HG03159 (cell line): Measurements from ENCODE around the gene RPS6KA4.

Source experiments
- ATAC-seq: cut with Tn5 transposase; IDR thresholded peaks from one replicate; pipeline ENCODE4 v1.9.1; 2021; ENCODE audit warnings: mild to moderate bottlenecking, moderate library complexity; ENCODE audit not compliant: unreplicated experiment

RPS6KA4 gene

GRCh38 chr11:64344787-64345186 lies 14.2 kb upstream of the RPS6KA4 start:
- no peak for ATAC-seq

- ATAC-seq: no peak
Observed at GRCh38 chr11:64347193-64347867, 11.6 kb upstream of the RPS6KA4 start.

- ATAC-seq: no peak
Observed at GRCh38 chr11:64348383-64349024, 10.5 kb upstream of the RPS6KA4 start.

GRCh38 chr11:64349025-64349387 lies 10.0 kb upstream of the RPS6KA4 start:
- no peak for ATAC-seq

- no peak for ATAC-seq
Observed at GRCh38 chr11:64349404-64349803, 9.6 kb upstream of the RPS6KA4 start.

GRCh38 chr11:64351136-64351631 lies 7.8 kb upstream of the RPS6KA4 start:
- no peak for ATAC-seq

GRCh38 chr11:64352099-64352994 lies 6.6 kb upstream of the RPS6KA4 start:
- no peak for ATAC-seq

- no peak for ATAC-seq
Observed at GRCh38 chr11:64352995-64353714, 5.8 kb upstream of the RPS6KA4 start.

GRCh38 chr11:64353715-64354506 lies 5.1 kb upstream of the RPS6KA4 start:
- no peak for ATAC-seq

- no peak for ATAC-seq
Observed at GRCh38 chr11:64355078-64355940, 3.7 kb upstream of the RPS6KA4 start.

- ATAC-seq: no peak
Observed at GRCh38 chr11:64356498-64357411, 2.2 kb upstream of the RPS6KA4 start.

GRCh38 chr11:64357446-64357845 lies 1.5 kb upstream of the RPS6KA4 start:
- ATAC-seq: no peak

- no peak for ATAC-seq
Observed at GRCh38 chr11:64357904-64358535, 942 bp upstream of the RPS6KA4 start.

- no peak for ATAC-seq
Observed at GRCh38 chr11:64358536-64358906, 441 bp upstream of the RPS6KA4 start.

- ATAC-seq: no peak
Observed at GRCh38 chr11:64359712-64360445, 917 bp downstream of the RPS6KA4 start.

GRCh38 chr11:64360448-64360921 lies 1.5 kb downstream of the RPS6KA4 start:
- ATAC-seq: no peak

- ATAC-seq: no peak
Observed at GRCh38 chr11:64361659-64362058, 2.7 kb downstream of the RPS6KA4 start.
